Activated naive CD4-positive, alpha-beta T cell treated with Interleukin-2 at 50 U/mL for 16 hours (primary cell): ENCODE measurements around the gene AMPD1.

Source experiments
- DNase-seq: peaks from one replicate; pipeline ENCODE4 v3.0.0-alpha.2; 2020

AMPD1 gene

DNA sequence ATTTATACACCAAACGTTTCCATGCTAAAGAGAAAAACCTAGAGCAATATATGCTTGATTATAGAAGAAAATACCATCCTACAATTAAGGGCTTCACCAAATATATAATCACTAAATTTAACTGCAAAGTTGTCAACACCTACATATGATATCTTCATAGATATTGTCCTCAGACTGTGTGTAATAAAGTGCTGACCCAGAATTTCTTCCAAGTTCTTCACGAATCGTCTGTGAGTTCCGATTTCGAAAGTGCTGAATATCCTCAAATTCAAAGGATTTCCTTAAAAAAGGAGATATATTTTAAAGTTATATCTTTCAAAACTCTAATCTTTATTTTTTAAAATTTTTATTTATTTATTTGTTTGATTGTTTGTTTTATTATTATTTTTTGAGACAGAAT is 72.0 kb downstream of the AMPD1 start:
- no peak for DNase-seq
